Retinal pigment epithelial cell (primary cell): Measurements from ENCODE around the gene PPP1R13L.

Experiments
- DNase-seq: peaks from one replicate; pipeline ENCODE4 v3.0.0-alpha.2; 2010; ENCODE audit warnings: low read depth
- H3K4me3 ChIP-seq: 2 replicates; pipeline ENCODE4 v1.5.1; 2011; ENCODE audit warnings: mild to moderate bottlenecking, low read length, control low read depth, moderate library complexity
- TF ChIP-seq, protein P1 (sequence below): conservative IDR thresholded peaks from 2 replicates; pipeline ENCODE4 v1.5.1; 2011; ENCODE audit warnings: low read depth, low read length, control low read depth, inconsistent platforms

The PPP1R13L gene

GRCh38 chr19:45349126-45349415 lies 55.8 kb downstream of the PPP1R13L start:
- DNase-seq = no peak
- TF ChIP-seq, protein P1, sequence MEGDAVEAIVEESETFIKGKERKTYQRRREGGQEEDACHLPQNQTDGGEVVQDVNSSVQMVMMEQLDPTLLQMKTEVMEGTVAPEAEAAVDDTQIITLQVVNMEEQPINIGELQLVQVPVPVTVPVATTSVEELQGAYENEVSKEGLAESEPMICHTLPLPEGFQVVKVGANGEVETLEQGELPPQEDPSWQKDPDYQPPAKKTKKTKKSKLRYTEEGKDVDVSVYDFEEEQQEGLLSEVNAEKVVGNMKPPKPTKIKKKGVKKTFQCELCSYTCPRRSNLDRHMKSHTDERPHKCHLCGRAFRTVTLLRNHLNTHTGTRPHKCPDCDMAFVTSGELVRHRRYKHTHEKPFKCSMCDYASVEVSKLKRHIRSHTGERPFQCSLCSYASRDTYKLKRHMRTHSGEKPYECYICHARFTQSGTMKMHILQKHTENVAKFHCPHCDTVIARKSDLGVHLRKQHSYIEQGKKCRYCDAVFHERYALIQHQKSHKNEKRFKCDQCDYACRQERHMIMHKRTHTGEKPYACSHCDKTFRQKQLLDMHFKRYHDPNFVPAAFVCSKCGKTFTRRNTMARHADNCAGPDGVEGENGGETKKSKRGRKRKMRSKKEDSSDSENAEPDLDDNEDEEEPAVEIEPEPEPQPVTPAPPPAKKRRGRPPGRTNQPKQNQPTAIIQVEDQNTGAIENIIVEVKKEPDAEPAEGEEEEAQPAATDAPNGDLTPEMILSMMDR = no peak
- H3K4me3 ChIP-seq = no peak overlapping the region

DNA sequence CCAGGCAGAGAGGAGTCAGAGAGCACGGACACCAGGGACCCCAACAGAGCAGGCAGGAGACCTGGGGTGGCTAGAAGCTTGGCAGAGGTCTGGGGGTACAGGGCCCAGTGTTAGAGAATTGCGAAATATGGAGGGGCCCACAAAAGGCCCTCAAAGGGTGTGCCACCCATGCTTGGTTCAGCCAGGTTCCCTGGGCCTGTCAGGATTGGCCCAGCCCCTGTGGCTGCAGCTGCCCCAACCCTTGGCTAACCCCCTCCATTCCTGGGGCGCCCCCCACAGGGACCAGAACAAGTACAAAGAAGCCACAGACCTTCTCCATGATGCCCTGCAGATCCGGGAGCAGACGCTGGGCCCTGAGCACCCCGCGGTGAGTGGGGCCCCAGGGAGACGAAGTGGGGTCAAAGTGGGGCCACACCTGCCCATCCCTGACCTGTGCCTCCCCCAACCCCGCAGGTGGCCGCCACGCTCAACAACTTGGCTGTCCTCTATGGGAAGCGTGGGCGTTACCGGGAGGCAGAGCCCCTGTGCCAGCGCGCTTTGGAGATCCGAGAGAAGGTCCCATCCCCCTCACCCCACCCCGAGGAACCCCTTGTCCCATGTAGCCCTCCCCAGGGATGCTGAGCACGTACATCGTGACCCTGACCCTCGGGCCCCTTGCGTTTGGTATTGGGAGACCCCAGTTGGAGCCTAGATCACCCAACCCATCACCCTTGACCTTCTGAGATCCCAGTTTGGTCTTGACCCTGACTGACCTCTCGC lies 56.3 kb downstream of the PPP1R13L start:
- TF ChIP-seq, protein P1 = no peak
- H3K4me3 ChIP-seq = no peak overlapping the region
- DNase-seq = no peak

GRCh38 chr19:45347570-45348366 lies 57.1 kb downstream of the PPP1R13L start:
- DNase-seq = no peak
- TF ChIP-seq, protein P1 = no peak
- H3K4me3 ChIP-seq = no peak overlapping the region

- DNase-seq = no peak
- H3K4me3 ChIP-seq = no peak overlapping the region
- TF ChIP-seq, protein P1 = no peak
Measured at GRCh38 chr19:45346449-45346848, 58.4 kb downstream of the PPP1R13L start.

DNA sequence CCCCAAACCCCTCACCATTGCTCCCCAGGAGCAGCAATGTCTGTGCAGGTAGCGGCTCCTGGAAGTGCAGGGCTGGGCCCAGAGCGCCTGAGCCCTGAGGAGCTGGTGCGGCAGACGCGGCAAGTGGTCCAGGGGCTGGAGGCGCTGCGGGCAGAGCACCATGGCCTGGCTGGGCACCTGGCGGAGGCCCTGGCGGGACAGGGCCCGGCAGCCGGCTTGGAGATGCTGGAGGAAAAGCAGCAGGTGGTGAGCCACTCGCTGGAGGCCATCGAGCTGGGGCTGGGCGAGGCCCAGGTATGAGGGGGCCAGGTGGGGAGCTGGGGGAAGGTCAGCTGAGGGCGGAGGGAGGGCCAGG lies 59.4 kb downstream of the PPP1R13L start:
- no peak for DNase-seq
- TF ChIP-seq, protein P1 = no peak
- no peak overlapping the region for H3K4me3 ChIP-seq

DNA sequence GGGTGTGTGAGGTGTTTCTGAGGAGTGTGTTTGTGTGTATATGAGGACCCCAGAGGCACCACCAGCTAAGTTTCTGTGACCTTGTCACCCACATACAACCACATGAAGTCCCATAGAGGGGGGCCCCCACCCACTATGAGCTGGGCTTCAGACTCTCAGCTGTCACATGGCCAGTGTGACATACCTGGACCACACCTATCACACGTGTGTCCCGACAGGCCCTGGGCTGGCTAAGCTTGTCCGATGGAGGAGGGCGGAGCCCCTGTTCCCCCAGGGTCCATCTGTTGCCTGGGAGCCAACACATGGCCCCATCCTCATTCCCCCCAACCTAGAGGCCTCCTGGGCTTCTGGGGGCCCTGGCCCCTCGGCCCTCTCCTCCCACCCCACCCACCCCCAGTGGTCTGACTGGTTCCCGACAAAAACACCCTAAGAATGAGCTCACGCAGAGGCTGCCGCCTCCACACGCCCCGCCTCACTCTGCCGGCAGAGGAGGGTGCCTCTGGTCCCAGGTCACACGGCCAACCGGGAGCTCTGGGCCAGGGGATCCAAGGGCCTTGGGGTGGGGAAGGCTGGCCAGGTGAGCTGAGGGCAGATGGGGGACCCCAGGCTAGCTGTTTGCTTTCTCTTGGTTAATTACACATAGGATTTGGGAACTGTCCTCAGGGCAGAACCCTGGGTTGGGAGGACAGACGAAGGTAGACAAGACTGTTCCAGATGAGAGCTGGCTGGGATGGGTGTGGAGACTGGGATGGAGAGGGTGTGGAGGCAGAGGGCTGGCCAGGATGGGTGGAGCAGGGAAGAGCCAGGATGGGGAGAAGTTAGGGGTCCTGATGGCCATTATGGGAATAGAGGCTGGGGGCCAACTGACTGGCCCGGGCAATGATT lies 60.0 kb downstream of the PPP1R13L start:
- no peak for DNase-seq
- no peak overlapping the region for H3K4me3 ChIP-seq
- TF ChIP-seq, protein P1 = no peak
